Measurements from ENCODE around the gene SINHCAF. TPM values are rescaled to one million over a fixed set of nuclear protein-coding genes. Genes with fewer than 3 reads are reported as not detected.

SINHCAF gene
- polyA plus RNA-seq, 1 donor from 2014 or later, result 80.5 TPM

DNA sequence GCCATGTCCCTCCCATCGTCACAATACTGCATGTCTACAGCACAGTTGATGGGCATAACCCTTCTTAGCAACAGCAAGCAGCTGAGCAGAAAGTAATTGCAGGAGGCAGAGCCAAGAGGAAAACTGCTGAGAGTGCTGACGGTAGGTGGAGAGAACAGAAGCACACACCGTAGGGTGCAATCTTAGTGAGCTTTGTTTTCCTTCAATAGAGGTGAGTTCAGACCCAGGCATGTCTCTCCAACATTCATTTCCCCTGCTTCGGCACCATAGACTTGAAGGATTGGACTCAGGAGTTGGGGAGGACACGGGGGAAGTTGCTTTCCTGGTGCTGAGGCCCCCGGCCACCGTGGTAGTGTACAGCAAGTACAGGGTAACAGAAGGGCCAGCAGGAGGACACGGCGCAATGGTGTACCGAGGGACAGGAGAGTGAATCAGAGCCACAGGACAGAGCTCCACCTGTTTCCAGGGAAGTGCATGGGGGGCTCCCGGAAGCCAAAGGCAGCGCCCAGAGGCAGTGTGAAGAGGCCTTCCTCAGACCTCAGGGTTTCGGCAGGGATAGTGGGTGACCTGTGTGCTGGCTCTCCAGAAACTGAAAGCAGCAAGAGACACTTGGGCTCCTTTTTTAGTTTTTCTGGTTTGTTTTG is 36.3 kb upstream of the SINHCAF start:
- Histone ChIP-seq H4K20me1 (ENCODE audit: insufficient read depth) (no peaks in the 10 kb centered on the region), H3K4me3 (ENCODE audit: low read length) (peak overlapping the region; percentile 53), H3K9me2 (ENCODE audit: insufficient read depth, low read length) (no peaks in the 10 kb centered on the region), H2AFZ (ENCODE audit: low read depth, low read length) (peak overlapping the region; percentile 54), H3K4me2 (ENCODE audit: low read length) (peak overlapping the region; percentile 26), H3K9ac (ENCODE audit: low read length) (peak overlapping the region; percentile 45), H3K79me2 (replicated peaks; ENCODE audit: insufficient read depth, low read length) (no peaks in the 10 kb centered on the region), H3K27me3 (ENCODE audit: insufficient read depth, low read depth, low read length) (no peaks in the 10 kb centered on the region), H3F3A (ENCODE audit: insufficient read depth, low read length, poor library complexity, severe bottlenecking) (no peaks in the 10 kb centered on the region), H3K27ac (ENCODE audit: low read length) (peak overlapping the region; percentile 49), H3K9me3 (ENCODE audit: low read length) (no peaks in the 10 kb centered on the region), H3K36me3 (ENCODE audit: insufficient read depth, low read length) (no peaks in the 10 kb centered on the region)
- peak; percentile 35 for TF ChIP-seq REST (IDR thresholded peaks at IDR 0.05; ENCODE audit: borderline replicate concordance)
- no peak for TF ChIP-seq TAF1 (IDR thresholded peaks at IDR 0.05; ENCODE audit: low read depth)
- peak; percentile 18 for TF ChIP-seq SMC3 (conservative IDR thresholded peaks at IDR 0.05; ENCODE audit: poor library complexity)
- no peak for TF ChIP-seq MXI1 (conservative IDR thresholded peaks at IDR 0.05; ENCODE audit: poor library complexity, severe bottlenecking)
- TF ChIP-seq, protein P1, sequence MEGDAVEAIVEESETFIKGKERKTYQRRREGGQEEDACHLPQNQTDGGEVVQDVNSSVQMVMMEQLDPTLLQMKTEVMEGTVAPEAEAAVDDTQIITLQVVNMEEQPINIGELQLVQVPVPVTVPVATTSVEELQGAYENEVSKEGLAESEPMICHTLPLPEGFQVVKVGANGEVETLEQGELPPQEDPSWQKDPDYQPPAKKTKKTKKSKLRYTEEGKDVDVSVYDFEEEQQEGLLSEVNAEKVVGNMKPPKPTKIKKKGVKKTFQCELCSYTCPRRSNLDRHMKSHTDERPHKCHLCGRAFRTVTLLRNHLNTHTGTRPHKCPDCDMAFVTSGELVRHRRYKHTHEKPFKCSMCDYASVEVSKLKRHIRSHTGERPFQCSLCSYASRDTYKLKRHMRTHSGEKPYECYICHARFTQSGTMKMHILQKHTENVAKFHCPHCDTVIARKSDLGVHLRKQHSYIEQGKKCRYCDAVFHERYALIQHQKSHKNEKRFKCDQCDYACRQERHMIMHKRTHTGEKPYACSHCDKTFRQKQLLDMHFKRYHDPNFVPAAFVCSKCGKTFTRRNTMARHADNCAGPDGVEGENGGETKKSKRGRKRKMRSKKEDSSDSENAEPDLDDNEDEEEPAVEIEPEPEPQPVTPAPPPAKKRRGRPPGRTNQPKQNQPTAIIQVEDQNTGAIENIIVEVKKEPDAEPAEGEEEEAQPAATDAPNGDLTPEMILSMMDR (IDR thresholded peaks at IDR 0.05; ENCODE audit: poor library complexity, severe bottlenecking), result peak; percentile 19
- no peak for TF ChIP-seq EZH2 (IDR thresholded peaks at IDR 0.05; ENCODE audit: borderline replicate concordance, insufficient read depth, low read length, poor library complexity, severe bottlenecking)
- TF ChIP-seq POLR2AphosphoS5 (IDR thresholded peaks at IDR 0.05), result peak; percentile 77
- TF ChIP-seq EP300 (conservative IDR thresholded peaks at IDR 0.05; ENCODE audit: poor library complexity, severe bottlenecking), result peak; percentile 33
- TF ChIP-seq RAD21 (conservative IDR thresholded peaks at IDR 0.05), result no peak

GRCh38 chr12:31361730-31362114 is 35.8 kb upstream of the SINHCAF start:
- H2AFZ ChIP-seq (ENCODE audit: low read depth, low read length), result no peak overlapping the region
- H3K4me2 ChIP-seq (ENCODE audit: low read length), result no peak overlapping the region
- no peaks in the 10 kb centered on the region for H3K9me3 ChIP-seq (ENCODE audit: low read length)
- H3F3A ChIP-seq (ENCODE audit: insufficient read depth, low read length, poor library complexity, severe bottlenecking), result no peaks in the 10 kb centered on the region
- H3K79me2 ChIP-seq (replicated peaks; ENCODE audit: insufficient read depth, low read length), result no peaks in the 10 kb centered on the region
- no peak overlapping the region for H3K9ac ChIP-seq (ENCODE audit: low read length)
- no peaks in the 10 kb centered on the region for H4K20me1 ChIP-seq (ENCODE audit: insufficient read depth)
- TF ChIP-seq TAF1 (IDR thresholded peaks at IDR 0.05; ENCODE audit: low read depth) (no peak), EZH2 (IDR thresholded peaks at IDR 0.05; ENCODE audit: borderline replicate concordance, insufficient read depth, low read length, poor library complexity, severe bottlenecking) (no peak), RAD21 (conservative IDR thresholded peaks at IDR 0.05) (no peak), POLR2AphosphoS5 (IDR thresholded peaks at IDR 0.05) (no peak), REST (IDR thresholded peaks at IDR 0.05; ENCODE audit: borderline replicate concordance) (no peak), SMC3 (conservative IDR thresholded peaks at IDR 0.05; ENCODE audit: poor library complexity) (no peak), MXI1 (conservative IDR thresholded peaks at IDR 0.05; ENCODE audit: poor library complexity, severe bottlenecking) (no peak)
- TF ChIP-seq, protein P1 (IDR thresholded peaks at IDR 0.05; ENCODE audit: poor library complexity, severe bottlenecking), result no peak
- H3K36me3 ChIP-seq (ENCODE audit: insufficient read depth, low read length), result no peaks in the 10 kb centered on the region
- H3K9me2 ChIP-seq (ENCODE audit: insufficient read depth, low read length), result no peaks in the 10 kb centered on the region
- H3K27ac ChIP-seq (ENCODE audit: low read length), result peak overlapping the region; percentile 49
- no peaks in the 10 kb centered on the region for H3K27me3 ChIP-seq (ENCODE audit: insufficient read depth, low read depth, low read length)
- peak overlapping the region; percentile 53 for H3K4me3 ChIP-seq (ENCODE audit: low read length)

Measured in neural cell (in vitro differentiated cells).